NAMALWA (cell line): ENCODE measurements around the gene CREB1.

ENCODE experiments used
- DNase-seq: peaks from one replicate; pipeline ENCODE4 v3.0.0-alpha.2; 2015; ENCODE audit warnings: low spot score

Gene CREB1

GRCh38 chr2:207543272-207543671, 13.5 kb downstream of the CREB1 start:
- DNase-seq = no peak

- DNase-seq = no peak
These were observed 17.1 kb downstream of the CREB1 start for GRCh38 chr2:207546822-207547221.

- DNase-seq = no peak
These were observed 19.4 kb downstream of the CREB1 start for GRCh38 chr2:207549145-207549544.

- DNase-seq = no peak
These were observed 28.3 kb downstream of the CREB1 start for GRCh38 chr2:207558079-207558491.

GRCh38 chr2:207561386-207562080, 31.8 kb downstream of the CREB1 start:
- no peak for DNase-seq

- DNase-seq = no peak
These were observed 36.2 kb downstream of the CREB1 start for GRCh38 chr2:207565736-207566500.

GRCh38 chr2:207567671-207568070, 37.9 kb downstream of the CREB1 start:
- no peak for DNase-seq

- no peak for DNase-seq
These were observed 41.6 kb downstream of the CREB1 start for GRCh38 chr2:207571370-207571769.

GRCh38 chr2:207584952-207585351, 55.2 kb downstream of the CREB1 start:
- no peak for DNase-seq

- no peak for DNase-seq
These were observed 57.5 kb downstream of the CREB1 start for GRCh38 chr2:207587305-207587704.

- DNase-seq = no peak
These were observed 59.4 kb downstream of the CREB1 start for GRCh38 chr2:207589143-207589542.

GRCh38 chr2:207593277-207593676, 63.5 kb downstream of the CREB1 start:
- no peak for DNase-seq

- no peak for DNase-seq
These were observed 64.5 kb downstream of the CREB1 start for GRCh38 chr2:207594264-207594663.

- DNase-seq = no peak
These were observed 65.0 kb downstream of the CREB1 start for GRCh38 chr2:207594731-207595130.

GRCh38 chr2:207599636-207600035, 69.9 kb downstream of the CREB1 start:
- DNase-seq = no peak

GRCh38 chr2:207600231-207600630, 70.5 kb downstream of the CREB1 start:
- no peak for DNase-seq

- DNase-seq = no peak
These were observed 72.0 kb downstream of the CREB1 start for GRCh38 chr2:207601774-207602173.

- DNase-seq = peak; percentile 16
These were observed 73.7 kb downstream of the CREB1 start for GRCh38 chr2:207603486-207603885.

GRCh38 chr2:207606399-207606798, 76.6 kb downstream of the CREB1 start:
- DNase-seq = no peak

- DNase-seq = no peak
These were observed 77.1 kb downstream of the CREB1 start for GRCh38 chr2:207606829-207607228.

- no peak for DNase-seq
These were observed 83.0 kb downstream of the CREB1 start for GRCh38 chr2:207612714-207613113.

GRCh38 chr2:207614824-207615223, 85.1 kb downstream of the CREB1 start:
- DNase-seq = no peak

GRCh38 chr2:207616185-207616584, 86.4 kb downstream of the CREB1 start:
- no peak for DNase-seq
